Activated CD4-positive, alpha-beta T cell treated with anti-CD3 and anti-CD28 coated beads, Interleukin-2, amount 50 U/mL, for 1 hour (primary cell): ENCODE data around the gene INTS6.

Experiments
- DNase-seq: peaks from one replicate; pipeline ENCODE4 v3.0.0-alpha.2; 2020

INTS6 gene, protein sequence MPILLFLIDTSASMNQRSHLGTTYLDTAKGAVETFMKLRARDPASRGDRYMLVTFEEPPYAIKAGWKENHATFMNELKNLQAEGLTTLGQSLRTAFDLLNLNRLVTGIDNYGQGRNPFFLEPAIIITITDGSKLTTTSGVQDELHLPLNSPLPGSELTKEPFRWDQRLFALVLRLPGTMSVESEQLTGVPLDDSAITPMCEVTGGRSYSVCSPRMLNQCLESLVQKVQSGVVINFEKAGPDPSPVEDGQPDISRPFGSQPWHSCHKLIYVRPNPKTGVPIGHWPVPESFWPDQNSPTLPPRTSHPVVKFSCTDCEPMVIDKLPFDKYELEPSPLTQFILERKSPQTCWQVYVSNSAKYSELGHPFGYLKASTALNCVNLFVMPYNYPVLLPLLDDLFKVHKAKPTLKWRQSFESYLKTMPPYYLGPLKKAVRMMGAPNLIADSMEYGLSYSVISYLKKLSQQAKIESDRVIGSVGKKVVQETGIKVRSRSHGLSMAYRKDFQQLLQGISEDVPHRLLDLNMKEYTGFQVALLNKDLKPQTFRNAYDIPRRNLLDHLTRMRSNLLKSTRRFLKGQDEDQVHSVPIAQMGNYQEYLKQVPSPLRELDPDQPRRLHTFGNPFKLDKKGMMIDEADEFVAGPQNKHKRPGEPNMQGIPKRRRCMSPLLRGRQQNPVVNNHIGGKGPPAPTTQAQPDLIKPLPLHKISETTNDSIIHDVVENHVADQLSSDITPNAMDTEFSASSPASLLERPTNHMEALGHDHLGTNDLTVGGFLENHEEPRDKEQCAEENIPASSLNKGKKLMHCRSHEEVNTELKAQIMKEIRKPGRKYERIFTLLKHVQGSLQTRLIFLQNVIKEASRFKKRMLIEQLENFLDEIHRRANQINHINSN

DNA sequence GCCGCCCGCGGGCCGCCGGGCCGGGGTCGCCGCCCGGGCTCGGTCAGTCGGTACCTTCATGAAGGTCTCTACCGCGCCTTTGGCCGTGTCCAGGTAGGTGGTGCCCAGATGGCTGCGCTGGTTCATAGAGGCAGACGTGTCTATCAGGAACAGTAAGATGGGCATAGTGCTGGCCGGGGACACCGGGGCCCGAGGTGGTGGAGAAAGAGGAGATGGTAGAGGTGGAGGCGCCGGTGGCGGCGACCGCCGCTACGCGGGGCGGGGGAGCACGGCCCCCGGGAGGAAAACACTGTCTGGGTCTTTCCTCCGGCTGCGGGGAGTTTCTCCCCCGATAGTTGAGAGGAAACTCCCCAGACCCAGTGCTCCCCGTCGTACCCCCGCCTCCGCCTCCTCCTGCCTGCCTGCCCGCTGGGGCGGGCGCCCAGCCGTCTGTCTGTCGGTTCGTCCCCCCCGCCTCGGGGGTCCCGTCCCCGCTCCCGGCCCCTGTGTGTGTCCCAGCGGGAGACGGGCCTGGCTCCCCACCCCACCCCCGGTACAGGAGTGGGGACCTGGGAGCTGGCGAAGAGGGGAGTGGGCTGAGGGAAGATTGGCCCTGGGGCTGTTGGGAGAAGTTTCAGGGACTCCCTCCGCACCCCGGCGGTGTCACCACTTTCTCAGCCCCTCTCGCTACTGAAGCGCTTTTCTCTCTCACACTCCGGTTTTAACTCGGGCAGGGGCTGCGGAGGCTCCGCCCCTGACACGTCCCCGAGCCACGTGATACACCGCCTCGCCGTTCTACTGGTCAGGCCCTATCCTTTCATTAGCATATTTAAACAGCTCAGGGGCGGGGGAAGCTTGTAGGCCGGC, at the start of gene INTS6:
Gene INTS6, minus strand, starts transcription at position 676 of the 846 bp plus-strand sequence. Its CDS starts 511 bp downstream, at position 165.
- DNase-seq: peak; percentile 97

DNA sequence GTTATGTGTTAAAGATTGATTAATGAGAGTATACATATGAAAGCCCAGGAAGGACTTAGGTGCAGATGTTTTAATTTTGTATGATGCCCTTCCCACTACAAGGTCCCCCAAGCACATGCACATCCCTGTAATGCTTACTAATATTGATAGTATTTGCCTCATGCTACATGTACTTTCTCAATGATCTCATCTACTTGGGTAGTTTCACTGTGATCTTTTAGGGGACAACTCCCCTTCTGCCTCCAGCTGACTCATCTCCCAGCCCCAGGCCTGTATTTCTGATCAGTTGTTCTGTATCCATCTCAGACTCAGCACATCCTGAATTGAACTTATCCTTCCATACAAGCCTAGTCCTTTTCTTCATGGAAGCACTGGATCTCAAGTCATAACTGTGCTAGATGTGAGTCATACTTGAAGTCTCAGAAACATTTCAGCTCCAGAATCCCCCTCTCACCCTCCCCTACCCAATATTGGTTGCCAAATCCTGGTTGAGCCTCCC, 49.4 kb upstream of the INTS6 start:
- DNase-seq: no peak

DNA sequence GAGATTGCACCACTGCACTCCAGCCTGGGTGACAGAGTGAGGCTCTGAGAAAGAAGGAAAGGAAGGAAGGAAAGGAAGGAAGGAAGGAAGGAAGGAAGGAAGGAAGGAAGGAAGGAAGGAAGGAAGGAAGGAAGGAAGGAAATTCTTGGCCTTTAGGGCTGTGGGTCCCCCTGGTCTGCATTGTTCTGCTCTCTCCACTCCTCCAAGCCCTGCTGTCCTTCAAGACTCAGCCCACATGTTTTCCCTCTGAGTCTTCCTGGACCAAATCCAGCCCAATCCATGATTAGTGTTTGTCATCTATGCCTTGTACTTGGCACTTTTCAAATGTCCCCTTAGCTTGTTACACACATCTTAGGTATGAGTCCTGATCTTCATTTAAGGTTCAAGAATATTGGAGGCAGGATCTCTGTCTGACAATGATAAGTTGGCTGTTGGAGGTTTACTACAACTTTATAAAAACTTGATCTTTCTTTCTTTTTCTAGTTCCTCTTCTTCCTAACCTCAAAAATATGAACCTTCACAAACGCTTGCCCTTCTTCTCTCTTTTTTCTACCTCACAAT, 48.8 kb upstream of the INTS6 start:
- no peak for DNase-seq

DNA sequence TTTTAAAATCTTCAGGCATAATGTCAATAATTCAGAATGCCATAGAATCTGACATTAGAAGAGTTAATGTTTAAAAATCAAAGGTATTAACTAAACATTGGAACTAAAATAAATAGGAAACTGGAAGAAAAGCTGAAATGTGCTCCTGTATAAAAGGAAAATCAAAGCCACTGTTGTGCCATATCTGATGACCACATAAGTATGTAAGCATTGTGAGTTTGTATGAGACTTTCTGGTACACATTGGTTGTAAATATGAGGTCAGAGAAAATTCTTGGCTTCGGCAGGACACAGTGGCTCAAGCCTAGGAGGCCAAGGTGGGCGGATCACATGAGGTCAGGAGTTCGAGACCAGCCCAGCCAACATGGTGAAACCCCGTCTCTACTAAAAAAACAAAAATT, 48.3 kb upstream of the INTS6 start:
- DNase-seq: no peak

DNA sequence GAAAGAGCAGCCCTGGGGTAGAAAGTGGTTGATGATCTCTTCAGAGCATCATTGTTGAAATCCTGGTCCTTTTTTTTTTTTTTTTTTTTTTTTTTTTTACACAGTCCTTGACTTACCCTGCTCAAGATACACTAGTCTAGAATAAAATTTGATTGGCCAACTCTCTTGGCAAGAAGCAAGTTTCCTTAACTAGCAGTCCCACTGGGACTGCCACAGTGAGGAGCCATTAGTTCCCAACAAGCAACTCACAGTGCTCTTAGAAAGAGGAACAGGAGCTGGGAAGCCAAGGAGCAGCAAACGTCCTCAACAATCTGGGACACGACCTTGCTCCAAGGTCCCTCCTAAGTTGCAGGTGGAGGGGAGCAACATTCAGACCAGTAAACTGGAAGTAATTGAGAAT, 47.9 kb upstream of the INTS6 start:
- DNase-seq: no peak

DNA sequence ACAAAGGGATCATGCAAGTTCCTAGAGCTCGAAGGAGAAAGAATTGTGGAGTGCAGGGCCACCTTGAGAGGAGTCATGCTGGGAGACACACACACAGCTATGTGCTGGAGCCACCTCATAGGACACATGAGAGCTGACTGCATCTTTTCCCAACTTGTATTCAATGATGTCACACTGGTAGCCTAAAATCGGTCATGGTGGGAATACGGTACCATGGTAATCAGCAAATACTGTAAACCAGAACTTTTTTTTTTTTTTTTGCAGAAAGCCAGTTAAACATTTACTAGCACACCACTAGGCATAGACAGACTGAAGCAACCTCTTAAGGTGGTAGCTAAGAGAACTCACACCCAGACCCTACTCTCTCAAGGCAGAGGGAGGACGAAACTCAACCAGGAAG, 47.0 kb upstream of the INTS6 start:
- DNase-seq: no peak

DNA sequence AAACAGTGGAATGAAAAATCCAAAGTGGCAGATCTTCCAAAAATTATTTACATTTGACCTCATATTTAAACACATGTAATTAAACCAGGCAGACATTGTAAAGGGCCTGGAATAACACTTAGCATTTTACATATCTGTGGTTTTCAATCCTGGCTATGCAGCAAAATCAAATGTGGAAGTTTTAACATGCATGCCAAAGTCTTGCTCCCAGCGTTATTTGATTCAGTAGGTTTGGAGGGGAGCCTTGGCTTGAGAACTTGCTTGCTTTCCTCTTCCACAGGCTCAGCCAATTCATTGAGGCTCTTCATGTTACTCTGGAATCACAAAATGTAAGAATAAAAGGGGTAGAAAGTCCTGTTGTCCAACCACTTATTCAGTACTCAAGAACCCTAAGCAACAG, 42.5 kb upstream of the INTS6 start:
- no peak for DNase-seq

DNA sequence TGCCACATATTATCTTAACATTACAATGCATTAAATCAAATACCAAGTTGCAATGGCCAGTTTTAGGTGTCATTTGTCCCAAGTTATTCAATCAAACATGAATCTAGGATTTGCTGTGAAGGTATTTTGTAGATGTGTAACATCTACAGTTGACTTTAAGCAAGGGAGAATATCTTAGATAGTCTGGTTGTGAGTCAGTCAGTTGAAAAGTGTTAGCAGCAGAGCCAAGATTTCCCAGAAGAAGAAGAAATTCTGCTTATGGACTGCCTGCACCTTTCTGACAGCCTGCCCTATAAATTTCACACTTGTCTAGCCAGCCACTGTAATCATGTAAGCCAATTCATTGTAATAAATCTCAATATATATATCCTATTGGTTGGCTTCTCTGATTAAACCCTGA, 41.3 kb upstream of the INTS6 start:
- DNase-seq: no peak

DNA sequence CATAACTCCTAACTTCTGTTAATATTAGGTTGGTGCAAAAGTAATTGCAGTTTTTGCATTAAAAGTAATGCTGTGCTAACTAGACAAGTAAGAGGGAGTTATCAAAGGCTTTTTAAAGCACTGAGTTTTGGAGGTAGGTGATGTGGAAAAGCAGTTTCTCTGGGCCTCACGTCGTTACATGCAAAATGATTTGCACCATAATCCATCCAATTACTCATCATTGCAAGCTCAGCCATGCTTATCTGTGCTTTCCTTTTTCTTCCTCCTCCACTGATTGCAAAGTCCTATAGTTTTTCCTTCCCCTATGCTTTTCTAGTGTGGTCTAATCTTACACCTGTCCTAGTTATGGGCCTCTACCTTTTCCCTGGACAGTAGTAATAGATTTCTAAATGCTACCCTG, 35.4 kb upstream of the INTS6 start:
- DNase-seq: no peak

DNA sequence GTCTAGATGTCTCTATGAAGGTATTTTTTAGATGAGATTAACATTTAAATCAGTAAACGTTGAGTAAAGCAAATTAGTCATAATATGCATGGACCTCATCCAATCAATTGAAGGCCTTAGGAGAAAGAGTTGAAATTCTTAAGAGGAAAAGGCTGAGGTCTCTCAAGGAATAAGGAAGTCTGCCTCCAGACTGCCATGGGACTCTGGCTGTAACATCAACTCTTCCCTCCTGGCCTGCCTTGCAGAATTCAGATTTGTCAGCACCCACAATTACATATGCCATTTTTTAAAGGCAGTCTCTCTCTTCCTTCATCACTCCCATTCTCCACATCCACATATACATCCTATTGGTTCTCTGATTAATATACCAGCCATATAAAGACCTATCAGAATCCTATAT, 28.8 kb upstream of the INTS6 start:
- no peak for DNase-seq

DNA sequence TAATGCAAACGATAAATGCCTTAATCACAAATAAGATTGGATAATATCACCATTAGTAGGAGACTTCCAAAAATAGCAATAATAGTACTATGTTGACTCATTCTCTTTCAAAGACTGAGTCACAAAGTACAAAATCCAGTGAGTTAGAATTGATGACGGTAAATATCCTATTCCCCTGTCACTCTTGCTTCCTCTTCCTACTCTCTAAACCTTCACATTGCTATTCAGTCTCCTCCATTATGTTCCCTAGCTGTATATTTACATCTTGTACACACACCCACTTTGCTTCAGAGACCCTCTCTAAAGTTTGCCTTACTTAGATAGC, 26.3 kb upstream of the INTS6 start:
- DNase-seq: no peak

DNA sequence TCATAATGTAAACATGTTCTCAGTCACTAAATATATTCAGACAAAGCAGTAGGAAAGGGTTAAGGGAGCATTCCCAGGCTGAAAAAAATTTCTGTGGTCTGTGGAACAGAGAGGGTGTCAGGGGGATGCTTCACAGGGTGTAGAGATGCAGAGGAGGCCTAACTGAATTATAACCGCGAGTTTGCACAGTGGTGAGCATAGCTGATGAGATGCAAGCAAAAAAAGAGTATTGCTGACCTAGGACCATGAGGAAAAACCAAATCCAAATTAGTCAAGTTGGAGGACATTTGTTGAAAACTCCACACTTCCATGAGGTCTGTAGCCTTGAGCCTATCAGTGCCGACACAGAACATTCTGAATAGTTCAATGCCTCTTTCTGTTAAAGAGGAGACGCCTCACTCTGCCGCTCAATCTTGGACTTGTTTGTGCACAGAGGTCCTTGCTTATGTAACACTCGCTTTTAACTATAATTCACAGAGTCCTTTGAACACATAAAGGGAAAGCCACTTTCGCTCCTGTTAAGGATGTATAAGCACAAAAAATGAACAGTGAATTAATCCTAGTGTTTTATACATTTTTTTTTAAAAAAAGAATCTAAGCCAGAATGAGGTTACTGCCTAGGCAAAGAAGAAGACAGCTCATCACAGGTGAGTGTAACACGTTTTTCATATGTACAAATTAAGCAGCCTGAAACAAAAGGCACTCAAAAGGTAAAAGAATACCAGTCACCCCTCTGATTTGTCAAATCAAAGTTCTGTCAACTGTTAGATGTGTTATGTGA, 25.8 kb upstream of the INTS6 start:
- DNase-seq: no peak

DNA sequence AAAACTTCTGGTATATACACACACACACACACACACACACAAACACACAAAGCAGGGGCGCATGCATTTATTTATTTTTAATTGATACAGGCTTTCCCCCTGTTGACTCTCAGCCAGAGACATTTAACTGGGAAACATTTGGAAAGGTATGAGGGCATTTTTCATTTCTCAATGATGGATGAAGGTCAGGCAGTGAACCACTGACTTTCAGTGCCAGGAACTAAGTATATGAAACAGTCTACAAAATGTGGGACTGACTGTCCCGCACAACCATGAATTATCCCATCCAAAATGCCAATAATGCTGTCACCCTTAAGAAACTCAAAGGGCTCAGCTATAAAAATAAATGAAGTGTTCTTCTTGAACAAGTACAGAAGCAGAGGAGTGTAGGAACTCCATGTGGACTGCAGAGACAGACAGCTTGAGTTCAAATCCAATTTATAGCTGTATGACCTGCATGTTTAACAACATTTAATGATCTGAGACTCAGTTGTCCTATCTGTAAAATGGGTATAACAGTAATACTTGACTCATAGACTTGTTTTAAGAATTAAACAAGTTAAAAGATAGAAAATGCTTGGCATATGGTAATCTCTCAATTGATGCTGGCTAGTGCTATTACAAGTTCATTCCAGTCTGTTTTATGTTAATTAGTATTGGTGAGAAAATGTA, 25.0 kb upstream of the INTS6 start:
- no peak for DNase-seq

DNA sequence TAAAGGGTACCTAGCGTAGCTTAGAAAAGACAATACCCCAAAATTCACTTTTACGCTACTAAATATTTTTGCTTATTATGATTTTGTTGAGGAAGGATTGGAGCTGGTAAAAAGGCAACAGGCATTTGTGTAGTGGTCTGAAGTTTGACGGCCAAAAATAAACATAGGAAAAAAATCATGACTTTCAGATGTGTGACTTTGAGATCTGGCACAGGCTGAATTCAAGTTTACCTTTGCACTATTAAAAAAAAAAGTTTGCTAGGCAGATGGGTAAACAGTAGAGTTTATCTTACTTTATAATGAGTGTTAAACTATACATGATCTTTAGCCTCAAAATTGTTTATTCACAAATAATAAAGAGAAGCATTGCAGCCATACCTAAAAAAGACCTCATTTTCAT, 24.3 kb upstream of the INTS6 start:
- DNase-seq: no peak

DNA sequence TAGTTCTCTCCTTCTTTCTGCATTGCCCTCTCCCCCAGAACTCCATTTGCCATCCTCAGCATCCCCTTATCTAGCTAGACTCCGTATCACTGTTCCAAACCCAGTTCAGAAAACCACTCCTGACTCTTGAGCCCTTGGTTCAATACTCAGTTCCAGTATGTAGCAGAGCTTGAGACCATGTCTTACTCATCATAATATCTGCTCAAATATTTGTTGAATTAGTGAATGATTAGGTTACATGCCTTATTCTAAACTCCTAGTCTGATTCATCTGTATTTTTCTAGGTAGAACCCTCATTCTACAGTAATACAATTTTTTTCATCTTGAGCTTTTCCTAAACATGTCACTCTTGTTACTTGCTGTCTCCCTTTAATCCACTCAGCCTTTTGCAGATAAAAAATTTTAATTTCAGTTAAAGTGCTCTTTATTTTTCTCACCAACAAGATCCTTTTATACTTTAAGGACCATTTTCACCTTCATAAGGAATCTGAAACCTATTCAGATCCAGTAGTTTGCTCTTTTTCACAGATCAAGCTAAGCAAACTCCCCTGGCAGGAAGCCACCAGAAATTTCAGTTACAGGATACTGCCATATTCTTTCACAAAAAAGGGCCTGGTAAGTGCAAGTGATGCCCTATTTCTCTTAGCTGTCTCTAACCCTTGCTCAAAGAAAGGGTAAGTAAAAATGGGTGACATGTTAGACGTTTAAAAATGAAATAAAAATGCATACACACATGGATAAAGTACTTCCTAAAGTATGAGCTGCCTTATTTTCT, 23.1 kb upstream of the INTS6 start:
- no peak for DNase-seq

DNA sequence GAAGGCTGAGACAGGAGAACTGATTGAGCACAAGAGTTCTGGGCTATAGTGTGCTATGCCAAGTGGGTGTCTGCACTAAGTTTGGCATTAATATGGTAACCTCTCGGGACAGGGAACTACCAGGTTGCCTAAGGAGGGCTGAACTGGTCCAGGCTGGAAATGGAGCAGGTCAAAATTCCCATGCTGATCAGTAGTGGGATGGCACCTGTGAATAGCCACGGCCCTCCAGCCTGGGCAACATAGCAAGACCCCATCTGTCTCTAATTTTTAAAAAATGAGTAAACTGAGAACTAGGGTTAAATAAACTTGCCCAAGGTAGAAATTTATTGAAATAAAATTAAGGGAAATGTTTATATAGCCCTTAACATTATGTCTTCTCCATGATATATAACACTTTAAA, 17.0 kb upstream of the INTS6 start:
- no peak for DNase-seq

DNA sequence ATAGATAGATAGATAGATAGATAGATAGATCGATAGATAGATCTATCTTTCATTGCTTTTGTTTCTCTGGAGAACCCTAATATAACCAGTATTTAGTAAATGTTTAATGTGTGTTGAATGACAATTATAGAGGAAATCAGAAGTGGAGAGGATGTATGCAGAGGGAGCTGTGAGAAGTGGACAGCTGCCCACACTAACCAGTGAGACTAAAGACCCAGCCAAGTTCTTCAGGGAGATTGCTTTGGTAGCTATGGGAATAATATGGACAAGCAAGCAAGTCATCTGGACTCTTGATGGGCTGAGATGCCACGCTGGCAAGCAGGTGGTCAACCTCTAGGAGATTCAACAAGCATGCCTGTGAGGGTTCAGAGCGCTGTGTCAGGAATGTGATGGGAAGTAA, 14.9 kb upstream of the INTS6 start:
- DNase-seq: no peak

DNA sequence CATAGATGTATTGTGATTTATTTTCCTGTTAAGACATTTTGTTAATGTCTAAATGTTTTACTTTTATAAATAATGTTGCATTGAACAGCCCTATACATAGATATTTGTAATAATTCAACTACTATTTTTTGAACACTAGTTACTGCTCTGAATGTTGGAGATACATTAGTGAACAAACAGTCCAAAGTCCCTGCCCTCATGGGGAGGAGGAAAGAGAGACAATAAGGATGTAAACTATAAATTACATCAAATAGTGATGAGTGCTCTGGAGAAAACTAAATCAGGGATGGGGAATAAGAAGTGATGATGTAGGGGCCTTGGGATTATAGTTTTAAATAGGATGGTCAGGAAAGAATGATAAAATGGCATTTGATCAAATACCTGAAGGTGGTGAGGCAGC, 12.3 kb upstream of the INTS6 start:
- DNase-seq: no peak

DNA sequence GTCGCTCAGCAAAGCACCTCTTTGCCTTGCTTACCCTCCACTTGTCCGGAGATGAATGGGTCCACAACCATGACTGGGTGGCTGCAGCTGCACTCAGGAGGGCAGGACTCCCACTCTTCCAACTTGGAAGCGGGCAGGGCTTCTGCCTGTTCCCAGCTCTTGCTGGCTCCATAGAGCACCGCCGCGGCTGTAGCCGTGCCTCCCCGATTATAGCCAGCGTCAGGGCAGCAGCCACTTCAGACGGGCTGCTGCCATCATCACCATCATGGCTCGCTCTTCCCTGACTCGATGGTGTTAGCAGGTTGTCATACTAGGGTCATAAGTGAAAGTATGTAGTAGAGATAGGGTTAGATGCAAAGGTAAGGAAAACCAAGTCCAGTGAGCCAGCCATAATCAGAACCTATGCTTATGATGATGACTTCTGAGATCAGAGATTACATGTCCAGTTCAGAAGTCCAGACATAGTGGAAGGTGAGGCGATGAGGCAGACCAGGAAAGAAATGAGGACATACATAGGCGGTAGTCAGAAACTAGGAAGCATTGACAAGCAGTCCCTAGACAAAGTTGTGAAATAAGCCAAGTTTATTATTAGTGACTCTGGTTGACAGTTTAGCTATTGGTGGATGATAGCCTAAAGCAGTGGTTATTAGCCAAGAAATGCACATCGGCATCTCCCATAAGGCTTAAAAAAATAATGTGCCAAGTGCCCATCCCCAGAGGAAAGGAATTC, 4.4 kb upstream of the INTS6 start:
- no peak for DNase-seq

DNA sequence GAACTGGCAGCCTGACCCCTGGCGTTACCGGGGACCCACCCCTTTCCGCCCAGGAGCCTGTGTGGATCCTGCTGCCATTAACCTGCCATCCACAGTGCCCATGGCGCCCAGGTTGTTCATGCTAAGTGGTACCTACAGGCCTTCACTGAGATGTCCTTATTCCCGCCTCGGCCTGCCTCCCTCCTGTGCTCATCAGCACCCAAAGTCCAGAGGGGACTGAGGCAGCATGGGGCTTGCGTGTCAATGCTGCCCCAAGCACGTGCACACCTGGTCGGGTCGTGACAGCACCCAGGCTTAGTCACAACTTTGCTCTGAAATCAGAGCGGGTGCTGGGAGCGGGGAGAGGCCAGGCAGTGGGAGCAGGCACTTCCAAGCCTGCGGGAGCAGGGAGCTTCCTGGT, 3.7 kb upstream of the INTS6 start:
- DNase-seq: no peak
